GM18909 (cell line): ENCODE measurements around the gene DIPK2B.

ENCODE experiments used
- ATAC-seq: cut with Tn5 transposase; IDR thresholded peaks from one replicate; pipeline ENCODE4 v1.9.1; 2021; ENCODE audit warnings: mild to moderate bottlenecking; ENCODE audit not compliant: unreplicated experiment, poor library complexity

DIPK2B gene

GRCh38 chrX:45200741-45201234, at the start of gene DIPK2B:
Gene DIPK2B, minus strand, starts transcription at chrX:45200876. Its CDS starts 50 bp downstream, at chrX:45200826.
- no peak for ATAC-seq

- no peak for ATAC-seq
These were observed 39.6 kb upstream of the DIPK2B start for GRCh38 chrX:45240301-45240700.

- no peak for ATAC-seq
These were observed 37.8 kb upstream of the DIPK2B start for GRCh38 chrX:45238489-45238888.

- ATAC-seq: no peak
These were observed 32.9 kb upstream of the DIPK2B start for GRCh38 chrX:45233531-45233930.

GRCh38 chrX:45232139-45232538, 31.5 kb upstream of the DIPK2B start:
- ATAC-seq: no peak

GRCh38 chrX:45230410-45230809, 29.7 kb upstream of the DIPK2B start:
- no peak for ATAC-seq

GRCh38 chrX:45229348-45229747, 28.7 kb upstream of the DIPK2B start:
- no peak for ATAC-seq

GRCh38 chrX:45228126-45228525, 27.4 kb upstream of the DIPK2B start:
- ATAC-seq: no peak

GRCh38 chrX:45208121-45208856, 7.6 kb upstream of the DIPK2B start:
- no peak for ATAC-seq

- no peak for ATAC-seq
These were observed 1.5 kb upstream of the DIPK2B start for GRCh38 chrX:45202171-45202570.

GRCh38 chrX:45198706-45199105, 2.0 kb downstream of the DIPK2B start:
- no peak for ATAC-seq

GRCh38 chrX:45198301-45198700, 2.4 kb downstream of the DIPK2B start:
- ATAC-seq: no peak

- no peak for ATAC-seq
These were observed 4.0 kb downstream of the DIPK2B start for GRCh38 chrX:45196701-45197100.

- no peak for ATAC-seq
These were observed 8.8 kb downstream of the DIPK2B start for GRCh38 chrX:45191820-45192409.

- no peak for ATAC-seq
These were observed 9.3 kb downstream of the DIPK2B start for GRCh38 chrX:45191383-45191782.

GRCh38 chrX:45187731-45188130, 12.9 kb downstream of the DIPK2B start:
- ATAC-seq: no peak

GRCh38 chrX:45186643-45187026, 14.0 kb downstream of the DIPK2B start:
- peak; percentile 29 for ATAC-seq

GRCh38 chrX:45184211-45184610, 16.5 kb downstream of the DIPK2B start:
- ATAC-seq: no peak

- no peak for ATAC-seq
These were observed 27.8 kb downstream of the DIPK2B start for GRCh38 chrX:45172890-45173289.

GRCh38 chrX:45166781-45167180, 33.9 kb downstream of the DIPK2B start:
- no peak for ATAC-seq

- no peak for ATAC-seq
These were observed 35.0 kb downstream of the DIPK2B start for GRCh38 chrX:45165726-45166125.

- no peak for ATAC-seq
These were observed 35.7 kb downstream of the DIPK2B start for GRCh38 chrX:45164995-45165394.
